ENCODE results near the gene KIF26B.

Gene KIF26B

DNA sequence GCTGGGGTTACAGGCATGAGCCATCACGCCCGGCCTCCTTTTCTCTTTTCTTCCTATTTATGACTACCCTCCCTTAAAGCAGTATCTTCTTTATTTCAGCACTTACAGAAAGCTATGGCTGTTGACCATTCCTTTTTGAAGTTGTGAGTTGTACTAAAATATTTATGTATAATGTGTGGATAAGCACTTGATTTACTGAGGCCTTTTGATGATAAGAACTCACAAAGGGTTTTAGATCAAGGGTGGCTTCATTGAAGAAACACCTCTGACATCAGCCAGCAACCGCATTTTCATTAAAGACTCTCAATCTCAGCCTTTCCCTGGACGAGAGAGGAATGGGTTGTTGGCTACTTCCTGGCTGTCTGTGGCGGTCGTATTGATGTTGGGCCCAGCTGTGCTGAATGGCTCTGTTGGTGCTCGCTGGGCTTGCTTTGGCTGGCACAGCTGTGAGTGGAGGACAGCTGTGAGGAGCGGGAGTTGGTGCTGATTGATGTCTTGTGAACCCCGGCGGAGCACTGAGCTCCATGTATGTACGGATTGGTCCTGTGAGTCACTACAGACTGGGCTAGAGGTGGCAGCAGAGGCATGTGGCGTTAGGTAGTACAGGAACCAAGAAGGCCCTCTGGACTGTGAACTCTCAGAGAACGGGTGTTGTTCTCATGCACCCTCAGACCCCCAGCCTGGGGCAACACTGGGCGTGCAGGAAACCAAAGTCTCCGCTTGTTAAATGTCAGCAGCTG lies 208.8 kb downstream of the KIF26B start:
- no peak for FAIRE-seq

DNA sequence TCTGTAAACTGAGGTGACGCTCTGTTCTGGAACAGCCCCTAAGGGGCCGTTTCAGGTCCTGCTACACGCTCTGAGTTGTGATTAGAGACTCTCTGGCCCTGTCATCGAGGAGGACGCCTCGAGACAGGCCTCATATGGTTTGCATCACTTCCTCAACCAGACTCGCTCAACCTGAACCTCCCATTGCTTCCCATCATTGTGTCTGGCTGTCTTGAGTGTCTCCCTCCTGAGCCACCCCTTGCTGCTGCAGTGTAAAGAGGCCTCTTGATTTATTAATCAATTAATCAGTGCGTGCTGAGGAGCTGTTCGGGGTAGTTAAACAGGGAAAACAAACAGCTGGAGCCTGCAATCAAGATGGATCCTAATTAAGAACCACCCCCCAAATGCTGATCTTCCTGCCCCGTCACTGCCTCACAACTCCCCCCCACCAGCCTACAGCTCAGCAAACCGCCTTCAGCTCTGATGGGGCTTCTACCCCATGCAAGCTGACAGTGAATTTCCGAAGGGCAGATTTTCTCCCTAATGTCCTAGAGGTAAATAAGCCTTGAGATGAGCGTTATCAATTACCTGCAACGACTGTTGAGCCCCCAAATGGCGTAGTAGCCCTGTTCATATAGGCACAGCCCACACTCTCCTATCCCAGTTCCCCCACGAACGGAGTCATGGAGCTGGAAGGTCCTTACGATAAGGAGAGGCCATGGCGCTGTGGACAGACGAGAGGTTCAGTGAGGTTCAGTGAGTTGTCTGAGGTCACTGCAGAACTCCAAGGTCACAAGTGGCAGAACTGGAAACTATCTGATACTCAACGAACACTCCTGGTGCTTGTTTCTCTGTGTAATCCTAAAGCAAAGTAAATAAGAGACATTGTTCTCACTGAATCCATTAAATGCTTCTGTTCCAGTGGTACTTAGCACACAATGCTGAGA lies 210.6 kb downstream of the KIF26B start:
- FAIRE-seq = no peak

- no peak for FAIRE-seq
Observed at GRCh38 chr1:245366886-245367285, 212.1 kb downstream of the KIF26B start.

DNA sequence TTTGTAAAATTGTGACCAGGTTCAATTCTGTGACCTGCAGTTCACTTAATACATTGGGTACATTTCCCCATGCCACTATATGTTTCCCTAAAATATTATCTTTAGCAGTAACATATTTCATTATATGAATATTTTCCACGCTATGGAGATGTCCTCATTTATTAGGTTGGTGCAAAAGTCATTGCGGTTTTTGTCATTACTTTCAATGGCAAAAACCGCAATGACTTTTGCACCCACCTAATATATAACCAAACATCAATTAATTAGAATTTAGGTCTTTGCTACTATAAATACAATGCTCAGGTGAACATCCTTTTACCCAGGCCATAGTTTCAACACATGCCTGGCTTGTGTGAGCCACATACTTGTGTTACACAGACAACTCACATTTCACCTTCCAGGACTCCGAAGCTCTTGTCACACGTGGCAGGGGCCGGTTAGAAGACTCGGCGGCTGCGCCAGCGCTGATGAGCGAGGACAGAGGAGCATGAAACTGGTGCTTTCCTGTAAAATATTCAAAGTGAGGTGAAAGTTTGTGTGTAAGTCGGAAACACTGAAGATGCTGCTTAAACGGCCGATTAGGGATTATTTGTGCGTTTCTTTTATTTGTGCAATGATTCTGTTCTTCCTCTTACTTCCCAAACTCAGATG lies 215.5 kb downstream of the KIF26B start:
- FAIRE-seq = no peak

GRCh38 chr1:245370905-245371581 lies 216.3 kb downstream of the KIF26B start:
- no peak for FAIRE-seq

GRCh38 chr1:245373131-245373530 lies 218.3 kb downstream of the KIF26B start:
- no peak for FAIRE-seq

DNA sequence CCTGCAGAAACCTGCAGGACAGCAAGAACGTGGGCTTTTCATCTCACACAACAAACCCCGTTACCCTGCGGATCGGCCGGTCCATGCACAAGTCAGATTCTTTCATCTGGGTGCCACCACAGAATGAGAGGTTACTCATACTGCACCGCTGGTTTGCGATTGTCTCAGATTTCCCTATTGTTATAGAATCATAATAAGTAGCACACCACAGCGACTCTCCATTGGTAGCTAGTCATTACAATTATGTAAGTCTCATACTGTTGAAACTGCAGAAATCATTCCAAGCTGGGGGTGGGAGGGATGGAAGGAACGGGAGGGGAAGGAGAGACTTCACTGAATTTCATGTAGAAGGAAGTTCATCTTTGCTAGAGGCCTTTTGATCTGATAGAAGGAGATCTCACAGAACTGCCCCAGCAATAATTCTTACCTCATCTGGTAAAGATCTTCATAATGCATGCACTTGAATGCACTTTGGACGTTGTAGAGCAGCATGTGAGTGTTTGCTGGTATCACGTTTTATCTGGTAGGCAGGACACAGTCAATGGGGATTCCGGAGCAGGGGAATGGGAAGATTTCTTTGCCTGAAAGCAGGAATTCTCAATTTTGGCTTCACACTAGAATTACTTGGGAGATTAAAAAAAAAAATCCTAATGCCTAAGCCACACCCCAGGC lies 221.1 kb downstream of the KIF26B start:
- no peak for FAIRE-seq

GRCh38 chr1:245377854-245378253 lies 223.1 kb downstream of the KIF26B start:
- FAIRE-seq = no peak

DNA sequence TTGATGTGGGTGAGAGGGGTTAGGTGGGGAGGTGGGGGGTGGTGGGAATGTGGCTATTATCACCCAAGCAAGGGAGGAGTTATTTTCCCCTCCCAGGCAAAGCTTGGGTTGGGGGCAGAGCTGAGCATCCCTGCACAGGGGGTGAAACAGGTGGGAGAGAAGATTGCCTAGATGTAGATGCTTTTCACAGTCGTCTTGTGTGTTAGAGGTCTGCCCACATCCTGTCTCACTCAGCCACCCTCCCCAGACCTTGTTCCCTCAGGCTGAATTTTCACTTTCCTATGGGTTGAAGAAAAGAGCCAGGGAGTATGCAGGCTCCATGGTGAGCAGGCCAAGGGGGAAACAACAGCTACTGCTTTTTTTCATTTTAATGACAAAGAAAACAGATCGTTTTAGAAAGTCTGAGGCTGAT lies 223.5 kb downstream of the KIF26B start:
- FAIRE-seq = no peak

GRCh38 chr1:245378745-245379144 lies 224.0 kb downstream of the KIF26B start:
- FAIRE-seq = no peak

DNA sequence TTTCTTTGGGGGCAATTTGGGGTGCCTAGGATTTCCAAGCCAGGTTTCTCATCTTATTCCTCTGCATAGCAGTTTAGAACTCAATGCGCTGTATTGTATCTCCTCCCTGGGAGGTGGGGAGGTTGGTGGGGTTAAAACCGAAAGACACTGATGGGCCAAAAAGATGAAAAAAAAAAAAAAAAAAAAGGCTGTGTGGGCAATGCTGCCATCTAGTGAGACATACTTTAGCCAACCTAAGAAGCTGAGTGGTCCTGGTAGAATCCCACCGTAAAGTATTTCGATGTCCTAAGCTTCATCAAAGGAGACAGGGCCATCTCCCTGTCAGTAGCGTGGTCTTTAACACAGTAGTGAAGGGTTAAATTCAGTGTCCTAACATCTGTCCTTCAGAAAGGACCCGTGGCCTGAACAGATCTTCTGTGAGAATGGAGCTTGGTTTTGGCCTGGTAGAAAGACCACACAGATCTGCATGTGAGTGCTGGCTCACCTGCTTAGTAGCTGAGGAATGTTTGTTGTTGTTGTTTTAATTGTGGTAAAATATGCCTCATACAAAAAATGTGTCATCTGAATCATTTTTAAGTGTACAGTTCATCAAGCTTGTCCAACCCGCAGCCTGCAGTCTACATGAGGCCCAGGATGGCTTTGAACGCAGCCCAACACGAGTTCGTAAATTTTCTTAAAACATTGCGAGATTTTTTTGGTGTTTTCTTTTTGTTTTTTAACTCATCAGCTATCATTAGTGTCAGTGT lies 226.2 kb downstream of the KIF26B start:
- no peak for FAIRE-seq

GRCh38 chr1:245382981-245383380 lies 228.2 kb downstream of the KIF26B start:
- no peak for FAIRE-seq

- FAIRE-seq = no peak
Observed at GRCh38 chr1:245383396-245384330, 228.9 kb downstream of the KIF26B start.

DNA sequence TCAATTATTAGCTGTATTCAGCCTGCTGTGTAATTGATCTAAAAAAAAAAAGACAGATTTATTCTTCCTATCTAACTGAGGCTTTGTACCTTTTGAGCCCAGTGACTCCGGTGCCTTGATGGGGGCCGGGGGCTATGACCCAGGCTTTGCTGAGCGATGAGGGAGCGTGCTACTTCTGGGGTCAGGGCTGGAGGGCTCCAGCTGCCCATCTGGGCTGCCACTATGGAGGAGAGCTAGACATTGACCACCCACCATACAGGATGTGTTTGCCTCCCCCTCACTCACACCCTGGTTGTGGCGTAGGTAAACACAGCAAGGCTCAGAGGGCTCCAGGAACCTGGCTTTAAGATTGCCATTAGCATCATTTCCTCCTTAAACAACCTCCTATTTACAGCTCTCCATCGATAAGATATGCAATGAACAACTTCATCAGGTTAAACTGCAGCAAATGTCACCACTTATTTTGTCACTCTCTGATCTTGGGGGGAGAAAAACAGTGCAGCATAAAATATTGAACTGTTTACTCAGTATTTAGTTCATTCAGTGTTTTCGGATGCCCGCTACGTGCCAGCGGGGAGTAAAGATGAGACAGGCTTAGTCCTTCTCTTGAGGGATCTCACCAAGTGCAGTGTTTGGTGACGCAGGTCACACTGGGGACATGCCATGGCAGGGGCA lies 231.6 kb downstream of the KIF26B start:
- no peak for FAIRE-seq

GRCh38 chr1:245388687-245389086 lies 233.9 kb downstream of the KIF26B start:
- no peak for FAIRE-seq

DNA sequence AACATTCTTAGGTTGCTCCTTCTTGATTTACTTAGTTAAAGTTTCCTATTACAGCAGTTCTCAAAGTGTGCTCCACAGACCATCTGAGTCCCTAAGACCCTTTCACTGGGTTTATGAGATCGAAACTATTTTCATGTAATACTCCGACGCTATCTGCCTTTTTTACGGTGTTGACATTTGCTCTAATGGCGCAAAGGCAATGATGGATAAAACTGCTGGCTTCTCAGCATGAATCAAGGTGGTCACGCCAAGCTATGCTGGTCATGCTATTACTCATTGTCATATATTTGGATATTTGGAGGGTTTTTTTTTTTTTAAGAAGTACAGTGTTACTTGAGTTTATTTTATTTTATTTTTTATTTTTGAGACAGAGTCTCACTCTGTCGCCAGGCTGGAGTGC lies 235.1 kb downstream of the KIF26B start:
- FAIRE-seq = no peak

DNA sequence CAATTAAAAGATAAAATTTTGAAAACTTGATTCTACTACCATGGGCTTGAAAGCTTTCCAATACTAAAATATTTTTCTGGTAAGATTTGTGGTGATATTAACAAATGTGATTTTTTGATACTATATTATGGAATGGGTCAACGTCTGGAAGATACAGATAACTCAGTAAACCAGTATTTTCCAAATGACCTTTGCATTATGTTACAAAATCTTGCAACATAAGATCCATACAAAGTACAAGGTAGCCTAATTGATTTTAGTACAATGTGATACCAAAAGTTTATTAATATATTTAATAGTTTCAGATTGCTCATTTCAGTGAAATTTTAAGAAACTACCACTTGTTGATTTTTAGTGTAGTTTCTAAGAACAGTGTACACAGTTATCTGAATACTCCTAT lies 236.2 kb downstream of the KIF26B start:
- no peak for FAIRE-seq

DNA sequence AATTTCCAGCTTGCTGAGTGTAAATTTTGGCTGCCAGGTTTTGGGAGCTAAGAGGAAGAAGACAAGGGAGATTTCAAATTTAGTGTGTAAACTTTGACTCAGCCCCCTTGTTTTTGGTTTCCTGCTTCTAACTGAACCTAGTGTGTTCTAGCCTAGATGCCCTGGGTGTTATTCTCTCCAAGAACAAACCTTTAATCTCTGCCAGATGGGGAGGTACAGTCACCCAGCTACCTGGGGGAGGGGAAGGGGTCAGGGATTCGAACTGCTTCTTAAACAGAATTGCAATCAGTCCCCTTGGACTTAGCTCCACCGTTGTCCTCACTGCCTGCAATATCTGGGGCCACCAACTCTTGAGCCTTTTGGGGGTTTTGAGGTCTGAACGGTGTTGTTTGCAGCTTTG lies 238.9 kb downstream of the KIF26B start:
- FAIRE-seq = no peak

- FAIRE-seq = no peak
Observed at GRCh38 chr1:245395680-245396079, 240.9 kb downstream of the KIF26B start.

GRCh38 chr1:245396615-245397014 lies 241.8 kb downstream of the KIF26B start:
- no peak for FAIRE-seq

Data from endometrium (tissue), 2 donors.